H9 (cell line): Measurements from ENCODE around the gene RIOX2. TPM values are rescaled to one million over a fixed set of nuclear protein-coding genes. Genes with fewer than 3 reads are reported as not detected.

ENCODE experiments used
- DNase-seq: peaks from one replicate; pipeline ENCODE4 v3.0.0-alpha.2; 2017
- H2AFZ ChIP-seq: one replicate; pipeline ENCODE4 v1.6.1; 2013; ENCODE audit warnings: mild to moderate bottlenecking, low read length, control low read depth, moderate library complexity
- H2AK5ac ChIP-seq: 2 replicates; pipeline ENCODE4 v1.6.1; 2013; ENCODE audit warnings: low read length, control low read depth, mixed read lengths; ENCODE audit not compliant: insufficient read length
- H2BK120ac ChIP-seq: one replicate; pipeline ENCODE4 v1.6.1; 2013; ENCODE audit warnings: low read depth, mild to moderate bottlenecking, low read length, control low read depth, inconsistent platforms; ENCODE audit not compliant: poor library complexity, severe bottlenecking
- H2BK12ac ChIP-seq: 2 replicates; pipeline ENCODE4 v1.6.1; 2013; ENCODE audit warnings: low read length, control low read depth, mixed read lengths, low read depth; ENCODE audit not compliant: insufficient read length
- H2BK15ac ChIP-seq: 2 replicates; pipeline ENCODE4 v1.6.1; 2013; ENCODE audit warnings: low read depth, low read length, control low read depth
- H2BK20ac ChIP-seq: one replicate; pipeline ENCODE4 v1.6.1; 2013; ENCODE audit warnings: low read depth, mild to moderate bottlenecking, low read length, control low read depth, inconsistent platforms; ENCODE audit not compliant: poor library complexity, severe bottlenecking
- H2BK5ac ChIP-seq: 2 replicates; pipeline ENCODE4 v1.6.1; 2013; ENCODE audit warnings: low read length, control low read depth, mixed read lengths; ENCODE audit not compliant: insufficient read length
- H3K14ac ChIP-seq: 2 replicates; pipeline ENCODE4 v1.6.1; 2013; ENCODE audit warnings: low read length, control low read depth; ENCODE audit not compliant: insufficient read depth
- H3K18ac ChIP-seq: 2 replicates; pipeline ENCODE4 v1.6.1; 2013; ENCODE audit warnings: low read depth, mild to moderate bottlenecking, mixed read lengths, low read length, control low read depth; ENCODE audit not compliant: insufficient read length
- H3K23ac ChIP-seq: 2 replicates; pipeline ENCODE4 v1.6.1; 2013; ENCODE audit warnings: low read length, control low read depth, mixed read lengths, low read depth; ENCODE audit not compliant: insufficient read length
- H3K23me2 ChIP-seq: 2 replicates; pipeline ENCODE4 v1.6.1; 2013; ENCODE audit warnings: low read depth, mild to moderate bottlenecking, mixed read lengths, low read length, control low read depth; ENCODE audit not compliant: insufficient read length, poor library complexity, severe bottlenecking
- H3K27ac ChIP-seq: 2 replicates; pipeline ENCODE4 v1.5.1; 2013; ENCODE audit warnings: low read length, control low read depth, mixed read lengths, low read depth; ENCODE audit not compliant: insufficient read length
- H3K27me3 ChIP-seq: 2 replicates; pipeline ENCODE4 v1.6.1; 2013; ENCODE audit warnings: low read length, control low read depth, inconsistent platforms; ENCODE audit not compliant: insufficient read depth
- H3K4ac ChIP-seq: 2 replicates; pipeline ENCODE4 v1.6.1; 2013; ENCODE audit warnings: low read depth, mild to moderate bottlenecking, control low read depth, inconsistent platforms, low read length, moderate library complexity
- H3K4me1 ChIP-seq: 2 replicates; pipeline ENCODE4 v1.6.1; 2013; ENCODE audit warnings: low read length, control low read depth, inconsistent platforms; ENCODE audit not compliant: insufficient read depth
- H3K4me2 ChIP-seq: 2 replicates; pipeline ENCODE4 v1.6.1; 2013; ENCODE audit warnings: low read length, control low read depth, mixed read lengths; ENCODE audit not compliant: insufficient read length, insufficient read depth
- H3K56ac ChIP-seq: 2 replicates; pipeline ENCODE4 v1.6.1; 2013; ENCODE audit warnings: low read depth, mild to moderate bottlenecking, mixed read lengths, low read length, control low read depth; ENCODE audit not compliant: insufficient read length
- H3K79me1 ChIP-seq: 2 replicates; pipeline ENCODE4 v1.6.1; 2013; ENCODE audit warnings: low read depth, mild to moderate bottlenecking, moderate library complexity, low read length, control low read depth, inconsistent platforms; ENCODE audit not compliant: insufficient read depth, poor library complexity, severe bottlenecking
- H3K79me2 ChIP-seq: 2 replicates; pipeline ENCODE4 v1.6.1; 2013; ENCODE audit warnings: low read length, control low read depth, inconsistent platforms; ENCODE audit not compliant: insufficient read depth
- H3K9ac ChIP-seq: 2 replicates; pipeline ENCODE4 v1.6.1; 2013; ENCODE audit warnings: low read length, control low read depth, mixed read lengths; ENCODE audit not compliant: insufficient read length; ENCODE audit errors: extremely low read depth
- H3K9me3 ChIP-seq: one replicate; pipeline ENCODE4 v1.6.1; 2013; ENCODE audit warnings: low read depth, low read length, inconsistent platforms; ENCODE audit not compliant: control insufficient read depth
- H3T11ph ChIP-seq: one replicate; pipeline ENCODE4 v1.6.1; 2013; ENCODE audit warnings: mild to moderate bottlenecking, low read length, control low read depth, inconsistent platforms
- H4K20me1 ChIP-seq: one replicate; pipeline ENCODE4 v1.6.1; 2013; ENCODE audit not compliant: control insufficient read depth, insufficient read length, insufficient read depth
- H4K5ac ChIP-seq: 2 replicates; pipeline ENCODE4 v1.6.1; 2013; ENCODE audit warnings: low read depth, mild to moderate bottlenecking, mixed read lengths, low read length, control low read depth; ENCODE audit not compliant: insufficient read length
- H4K8ac ChIP-seq: replicated peaks from 2 replicates; pipeline ENCODE4 v1.6.1; 2013; ENCODE audit warnings: low read length, control low read depth, mixed read lengths, low read depth; ENCODE audit not compliant: insufficient read length
- H4K91ac ChIP-seq: 2 replicates; pipeline ENCODE4 v1.6.1; 2013; ENCODE audit warnings: low read depth, mild to moderate bottlenecking, moderate library complexity, mixed read lengths, low read length, control low read depth; ENCODE audit not compliant: insufficient read length
- H3K27ac Mint-ChIP-seq, 3 experiments: 2 replicates in 2 of 3; 3 replicates in 1 of 3; pipeline ENCODE4 v1.8.0; 2020 to 2021; ENCODE audit warnings: mixed read lengths in 3 of 3, mild to moderate bottlenecking in 1 of 3, moderate library complexity in 1 of 3
- H3K27me3 Mint-ChIP-seq: 2 replicates; pipeline ENCODE4 v1.8.0; 2021; ENCODE audit warnings: low read depth, mild to moderate bottlenecking, moderate library complexity, mixed read lengths
- H3K36me3 Mint-ChIP-seq, 3 experiments: 2 replicates in 2 of 3; 3 replicates in 1 of 3; pipeline ENCODE4 v1.8.0; 2020 to 2021; ENCODE audit warnings: low read depth in 3 of 3, mixed read lengths in 3 of 3; ENCODE audit not compliant: insufficient read depth in 1 of 3
- H3K4me1 Mint-ChIP-seq, 2 experiments: 2 replicates each; pipeline ENCODE4 v1.8.0; 2020; ENCODE audit warnings: mixed read lengths in 2 of 2
- H3K4me3 Mint-ChIP-seq, 2 experiments: 2 replicates in 1 of 2; 3 replicates in 1 of 2; pipeline ENCODE4 v1.8.0; 2020 to 2021; ENCODE audit warnings: mild to moderate bottlenecking in 2 of 2, mixed read lengths in 2 of 2, moderate library complexity in 1 of 2
- H3K9me3 Mint-ChIP-seq, 2 experiments: 2 replicates in 1 of 2; 3 replicates in 1 of 2; pipeline ENCODE4 v1.8.0; 2020; ENCODE audit warnings: mild to moderate bottlenecking in 2 of 2, mixed read lengths in 2 of 2, moderate library complexity in 1 of 2
- WGBS: extraction: QIAGEN DNeasy Blood & Tissue Kit; methylation state at CpG from one replicate; pipeline ENCODE4 v1.1.7; 2013; ENCODE audit warnings: missing lambda C conversion rate, low lambda C conversion rate, mixed read lengths; ENCODE audit not compliant: insufficient read length; ENCODE audit errors: extremely low coverage; 5-methylcytosine and 5-hydroxymethylcytosine counted together
- total RNA-seq: library from RNA; stranded (reverse); gene quantifications from 2 replicates; pipeline ENCODE4 v1.2.1, GENCODE V29; 2021
- TF ChIP-seq, protein P1 (sequence below): fragments of 200-600 bp; sonication (generic); conservative IDR thresholded peaks from 3 replicates; pipeline ENCODE4 v1.8.0; 2021; ENCODE audit warnings: antibody characterized with exemption, mild to moderate bottlenecking

RIOX2 gene
- total RNA-seq, 1 experiment from 2014 or later, result 15.5 TPM

DNA sequence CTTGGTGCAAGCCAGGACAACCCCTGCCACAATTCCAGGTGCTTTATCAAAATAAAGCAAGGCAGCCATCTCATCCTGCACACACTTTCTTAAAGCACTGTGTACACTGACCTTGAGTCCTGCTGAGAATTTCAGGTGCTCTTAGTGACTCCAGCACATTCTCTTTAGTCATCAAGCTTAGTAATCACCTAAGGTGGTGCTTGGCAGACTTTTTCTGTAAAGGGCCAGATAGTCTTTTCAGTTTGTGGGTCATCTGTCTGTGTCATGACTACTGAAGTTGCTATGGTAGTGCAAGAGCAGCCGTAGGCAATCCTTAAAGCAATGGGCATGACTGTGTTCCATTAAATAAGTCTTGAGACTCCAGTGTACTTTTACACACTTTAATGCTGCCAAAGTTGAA is 36.4 kb downstream of the RIOX2 start:
- Histone ChIP-seq H2BK120ac (no peak overlapping the region), H3K79me2 (no peaks in the 10 kb centered on the region), H3K4ac (no peak overlapping the region), H3K79me1 (no peaks in the 10 kb centered on the region), H3K4me1 (no peaks in the 10 kb centered on the region), H3K23ac (no peak overlapping the region), H4K20me1 (no peaks in the 10 kb centered on the region), H2AFZ (no peak overlapping the region), H3T11ph (no peak overlapping the region), H2BK15ac (no peak overlapping the region), H2BK20ac (no peak overlapping the region), H4K8ac (peak overlapping the region; percentile 44), H2BK12ac (no peak overlapping the region), H3K56ac (no peak overlapping the region), H4K91ac (no peak overlapping the region), H3K27me3 (no peaks in the 10 kb centered on the region), H3K27ac (no peak overlapping the region), H3K9ac (no peak overlapping the region), H2BK5ac (no peak overlapping the region), H3K18ac (no peak overlapping the region), H4K5ac (no peak overlapping the region), H3K4me2 (no peak overlapping the region), H3K14ac (no peak overlapping the region), H3K9me3 (no peaks in the 10 kb centered on the region), H3K23me2 (no peaks in the 10 kb centered on the region), H2AK5ac (no peak overlapping the region)
- TF ChIP-seq, protein P1, sequence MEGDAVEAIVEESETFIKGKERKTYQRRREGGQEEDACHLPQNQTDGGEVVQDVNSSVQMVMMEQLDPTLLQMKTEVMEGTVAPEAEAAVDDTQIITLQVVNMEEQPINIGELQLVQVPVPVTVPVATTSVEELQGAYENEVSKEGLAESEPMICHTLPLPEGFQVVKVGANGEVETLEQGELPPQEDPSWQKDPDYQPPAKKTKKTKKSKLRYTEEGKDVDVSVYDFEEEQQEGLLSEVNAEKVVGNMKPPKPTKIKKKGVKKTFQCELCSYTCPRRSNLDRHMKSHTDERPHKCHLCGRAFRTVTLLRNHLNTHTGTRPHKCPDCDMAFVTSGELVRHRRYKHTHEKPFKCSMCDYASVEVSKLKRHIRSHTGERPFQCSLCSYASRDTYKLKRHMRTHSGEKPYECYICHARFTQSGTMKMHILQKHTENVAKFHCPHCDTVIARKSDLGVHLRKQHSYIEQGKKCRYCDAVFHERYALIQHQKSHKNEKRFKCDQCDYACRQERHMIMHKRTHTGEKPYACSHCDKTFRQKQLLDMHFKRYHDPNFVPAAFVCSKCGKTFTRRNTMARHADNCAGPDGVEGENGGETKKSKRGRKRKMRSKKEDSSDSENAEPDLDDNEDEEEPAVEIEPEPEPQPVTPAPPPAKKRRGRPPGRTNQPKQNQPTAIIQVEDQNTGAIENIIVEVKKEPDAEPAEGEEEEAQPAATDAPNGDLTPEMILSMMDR, result no peak
- WGBS, result no CpG with 5 or more reads among the region's 1 CpG
- Mint-ChIP-seq H3K4me1 (no peaks in the 10 kb centered on the region), H3K9me3 (no peaks in the 10 kb centered on the region), H3K27ac (peak overlapping the region in 1 of 3 experiments; percentile 25; a peak in 1 of 7 replicates), H3K36me3 (peaks cover 0 to 2% (median 0%) of the 10 kb centered on the region in 3 experiments; a peak in 4 of 7 replicates), H3K27me3 (no peaks in the 10 kb centered on the region), H3K4me3 (no peak overlapping the region)
- DNase-seq, result no peak
